Measurements from ENCODE around the gene METTL8.

METTL8 gene

GRCh38 chr2:171345971-171346722 lies 87.6 kb downstream of the METTL8 start:
- TF ChIP-seq, protein P1, sequence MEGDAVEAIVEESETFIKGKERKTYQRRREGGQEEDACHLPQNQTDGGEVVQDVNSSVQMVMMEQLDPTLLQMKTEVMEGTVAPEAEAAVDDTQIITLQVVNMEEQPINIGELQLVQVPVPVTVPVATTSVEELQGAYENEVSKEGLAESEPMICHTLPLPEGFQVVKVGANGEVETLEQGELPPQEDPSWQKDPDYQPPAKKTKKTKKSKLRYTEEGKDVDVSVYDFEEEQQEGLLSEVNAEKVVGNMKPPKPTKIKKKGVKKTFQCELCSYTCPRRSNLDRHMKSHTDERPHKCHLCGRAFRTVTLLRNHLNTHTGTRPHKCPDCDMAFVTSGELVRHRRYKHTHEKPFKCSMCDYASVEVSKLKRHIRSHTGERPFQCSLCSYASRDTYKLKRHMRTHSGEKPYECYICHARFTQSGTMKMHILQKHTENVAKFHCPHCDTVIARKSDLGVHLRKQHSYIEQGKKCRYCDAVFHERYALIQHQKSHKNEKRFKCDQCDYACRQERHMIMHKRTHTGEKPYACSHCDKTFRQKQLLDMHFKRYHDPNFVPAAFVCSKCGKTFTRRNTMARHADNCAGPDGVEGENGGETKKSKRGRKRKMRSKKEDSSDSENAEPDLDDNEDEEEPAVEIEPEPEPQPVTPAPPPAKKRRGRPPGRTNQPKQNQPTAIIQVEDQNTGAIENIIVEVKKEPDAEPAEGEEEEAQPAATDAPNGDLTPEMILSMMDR (IDR thresholded peaks at IDR 0.05; ENCODE audit: insufficient read depth, missing control alignments): no peak
- FAIRE-seq (no peak), DNase-seq (ENCODE audit: insufficient read length, low spot score) (no peak)

- TF ChIP-seq, protein P1 (IDR thresholded peaks at IDR 0.05; ENCODE audit: insufficient read depth, missing control alignments): no peak
- FAIRE-seq (no peak), DNase-seq (ENCODE audit: insufficient read length, low spot score) (no peak)
These were observed 89.6 kb downstream of the METTL8 start for GRCh38 chr2:171344182-171344581.

GRCh38 chr2:171342067-171342413 lies 91.8 kb downstream of the METTL8 start:
- FAIRE-seq (no peak), DNase-seq (ENCODE audit: insufficient read length, low spot score) (no peak)
- TF ChIP-seq, protein P1 (IDR thresholded peaks at IDR 0.05; ENCODE audit: insufficient read depth, missing control alignments): no peak

DNA sequence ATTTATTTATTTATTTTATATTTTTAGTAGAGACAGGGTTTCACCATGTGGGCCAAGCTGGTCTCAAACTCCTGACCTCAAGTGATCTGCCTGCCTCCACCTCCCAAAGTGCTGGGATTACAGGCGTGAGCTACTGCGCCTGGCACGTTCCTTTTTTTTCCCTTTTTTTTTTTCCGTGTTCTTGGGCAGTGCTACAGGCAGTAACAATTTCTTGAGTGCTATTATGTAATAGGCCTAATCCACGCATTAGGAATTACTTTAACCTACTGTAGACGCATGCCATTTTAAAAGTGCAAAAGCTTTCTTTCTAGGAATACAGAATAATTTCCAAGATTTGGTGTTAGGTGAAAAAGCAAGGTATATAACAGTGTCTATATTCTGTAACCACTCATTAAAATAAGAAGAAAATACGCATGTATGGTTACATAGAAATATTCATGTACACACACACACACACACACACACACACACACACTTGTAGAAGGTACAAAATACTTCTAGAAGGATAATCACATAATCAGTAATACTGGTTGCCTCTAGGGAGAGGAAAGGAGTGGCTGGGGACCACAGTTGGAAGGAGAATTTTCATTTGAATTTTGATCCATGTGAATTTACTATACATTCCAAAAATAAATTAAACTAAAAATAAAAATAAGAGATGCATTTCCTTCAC lies 92.3 kb downstream of the METTL8 start:
- no peak for DNase-seq (ENCODE audit: insufficient read length, low spot score)
- TF ChIP-seq, protein P1 (IDR thresholded peaks at IDR 0.05; ENCODE audit: insufficient read depth, missing control alignments): no peak
- no peak for FAIRE-seq

GRCh38 chr2:171334946-171335345 lies 98.8 kb downstream of the METTL8 start:
- DNase-seq (ENCODE audit: insufficient read length, low spot score): no peak
- FAIRE-seq: no peak
- TF ChIP-seq, protein P1 (IDR thresholded peaks at IDR 0.05; ENCODE audit: insufficient read depth, missing control alignments): no peak

DNA sequence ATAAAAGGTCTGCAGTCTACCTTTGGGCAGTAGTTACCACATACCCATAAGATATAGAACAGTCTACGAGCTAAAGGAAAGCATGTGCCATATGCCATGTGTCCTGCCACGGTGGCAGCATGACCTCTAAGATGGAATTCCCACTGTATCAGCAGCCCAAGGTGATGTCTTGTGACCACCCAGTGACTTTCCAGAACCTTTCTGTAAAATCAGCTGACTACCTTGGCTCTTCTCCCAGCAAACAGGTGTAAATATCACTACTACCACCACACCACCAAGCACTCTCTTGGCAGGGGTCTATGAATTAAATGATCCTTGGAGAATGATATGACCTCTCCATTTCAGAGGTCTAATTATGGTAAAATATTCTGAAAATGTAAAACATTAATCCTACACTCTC lies 99.6 kb downstream of the METTL8 start:
- FAIRE-seq (no peak), DNase-seq (ENCODE audit: insufficient read length, low spot score) (no peak)
- TF ChIP-seq, protein P1 (IDR thresholded peaks at IDR 0.05; ENCODE audit: insufficient read depth, missing control alignments): no peak
